PC-3 (cell line): Measurements from ENCODE around the gene MMP10. TPM values are rescaled to one million over a fixed set of nuclear protein-coding genes. Genes with fewer than 3 reads are reported as not detected.
"Not testable (repeated sequence)": the region's sequence is repeated elsewhere in the genome, so short reads cannot be mapped to it uniquely, and the experiment has no call there.

Source experiments
- ATAC-seq: fragments of 200-7000 bp; cut with Tn5 transposase; 2 replicates; pipeline ENCODE4 v1.9.1; 2020; ENCODE audit warnings: mild to moderate bottlenecking, moderate library complexity
- BruUV-seq: library from RNA; stranded (reverse); fragments of 400-500 nt; replicated peaks from 2 replicates; lab custom pipeline; 2021; lab: Mats Ljungman, UMichigan
- CTCF ChIA-PET: fragments of 300-600 bp; sonication (Branson Sonifier 250); formaldehyde crosslinking; loops from one replicate; lab custom pipeline; 2022; ENCODE audit warnings: antibody characterized with exemption; lab: Charles Lee
- POLR2A ChIA-PET: fragments of 300-600 bp; sonication (Branson Sonifier 250); formaldehyde crosslinking; loops from one replicate; lab custom pipeline; 2022; ENCODE audit warnings: antibody characterized with exemption; ENCODE audit not compliant: unreplicated experiment; lab: Charles Lee
- DNase-seq: peaks from one replicate; pipeline ENCODE4 v3.0.0-alpha.2; 2015
- H2AFZ ChIP-seq: fragments of 300-600 bp; sonication (generic); 2 replicates; pipeline ENCODE4 v1.6.0; 2016; ENCODE audit warnings: antibody characterized with exemption, low read length
- H3F3A ChIP-seq: fragments of 300-600 bp; sonication (generic); one replicate; pipeline ENCODE4 v1.6.0; 2017; ENCODE audit warnings: antibody characterized with exemption, low read length, control low read depth, mild to moderate bottlenecking; ENCODE audit not compliant: unreplicated experiment
- H3K27ac ChIP-seq: fragments of 300-600 bp; sonication (generic); 2 replicates; pipeline ENCODE4 v1.5.1; 2016; ENCODE audit warnings: mild to moderate bottlenecking, low read length
- H3K27me3 ChIP-seq: fragments of 300-600 bp; sonication (generic); 2 replicates; pipeline ENCODE4 v1.6.1; 2016; ENCODE audit warnings: low read length, mixed read lengths
- H3K36me3 ChIP-seq: fragments of 300-600 bp; sonication (generic); 2 replicates; pipeline ENCODE4 v1.6.1; 2016; ENCODE audit warnings: low read depth, mixed run types, low read length, mixed read lengths
- H3K4me1 ChIP-seq: fragments of 300-600 bp; sonication (generic); 2 replicates; pipeline ENCODE4 v1.5.1; 2016; ENCODE audit warnings: low read length; ENCODE audit not compliant: insufficient read depth
- H3K4me2 ChIP-seq: fragments of 300-600 bp; sonication (generic); 2 replicates; pipeline ENCODE4 v1.6.0; 2016; ENCODE audit warnings: low read length
- H3K4me3 ChIP-seq: fragments of 300-600 bp; sonication (generic); 2 replicates; pipeline ENCODE4 v1.5.1; 2016; ENCODE audit warnings: mild to moderate bottlenecking, low read length, mixed read lengths
- H3K79me2 ChIP-seq: fragments of 300-600 bp; sonication (generic); 2 replicates; pipeline ENCODE4 v1.6.1; 2017; ENCODE audit warnings: low read length, mixed read lengths
- H3K9ac ChIP-seq: fragments of 300-600 bp; sonication (generic); 2 replicates; pipeline ENCODE4 v1.6.0; 2016; ENCODE audit warnings: mild to moderate bottlenecking, low read length
- H3K9me2 ChIP-seq: fragments of 300-600 bp; sonication (generic); replicated peaks from 2 replicates; pipeline ENCODE4 v1.6.1; 2016; ENCODE audit warnings: mixed run types, low read length, mixed read lengths
- H3K9me3 ChIP-seq: fragments of 300-600 bp; sonication (generic); 2 replicates; pipeline ENCODE4 v1.6.1; 2016; ENCODE audit warnings: low read length, mixed read lengths
- H4K20me1 ChIP-seq: fragments of 300-600 bp; sonication (generic); 2 replicates; pipeline ENCODE4 v1.6.1; 2016; ENCODE audit warnings: low read length, mixed read lengths
- EZH2 ChIP-seq: fragments of 300-600 bp; sonication (generic); IDR thresholded peaks from one replicate; pipeline ENCODE4 v1.6.1; 2017; ENCODE audit warnings: antibody characterized with exemption, mild to moderate bottlenecking, low read length; ENCODE audit not compliant: unreplicated experiment
- EZH2phosphoT487 ChIP-seq: fragments of 300-600 bp; sonication (generic); IDR thresholded peaks from 2 replicates; pipeline ENCODE4 v1.6.1; 2018; ENCODE audit warnings: mild to moderate bottlenecking, antibody characterized with exemption, low read length, borderline replicate concordance
- intact Hi-C: fragments of 100-400 bp; cut with micrococcal nuclease; formaldehyde crosslinking; loops from 2 replicates; pipeline ENCODE4 v1.9.0; 2023
- total RNA-seq: library from RNA; depleted of rRNA; stranded (reverse); fragments of >200 nt; gene quantifications from 2 replicates; pipeline ENCODE4 v1.2.3, GENCODE V29; 2014
- TF ChIP-seq, protein P1 (sequence below): fragments of 300-600 bp; sonication (generic); conservative IDR thresholded peaks from 2 replicates; pipeline ENCODE4 v1.5.1; 2017; ENCODE audit warnings: antibody characterized with exemption, low read depth, mild to moderate bottlenecking, low read length

The MMP10 gene
- total RNA-seq, 1 experiment from 2014 or later, result 0.07 TPM

DNA sequence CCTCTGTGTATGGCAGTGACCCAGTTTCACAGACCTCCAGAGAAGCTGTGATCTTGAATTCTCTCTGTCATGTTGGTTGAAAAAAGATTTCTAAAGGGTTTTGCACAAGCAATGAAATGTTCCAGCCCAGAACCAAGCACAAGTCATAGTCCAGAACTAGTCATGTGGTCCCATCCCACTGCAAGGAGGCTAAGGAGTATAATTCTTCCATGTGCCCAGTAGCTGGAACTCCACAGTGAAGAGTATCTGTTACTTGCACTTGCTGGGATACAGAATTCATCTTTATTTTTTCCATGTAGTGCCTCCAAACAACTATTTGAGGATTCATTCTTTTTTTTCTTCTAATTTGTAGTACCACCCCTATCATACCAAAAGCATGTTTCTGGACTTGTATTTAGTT is 45.8 kb downstream of the MMP10 start:
- CTCF ChIA-PET, result interaction anchor here (1.0 kb wide), 1 partner anchor 180 kb away, joined by 3 read pairs; no protein-coding TSS in a partner anchor
- no peaks in the 10 kb centered on the region for H3K9me3 ChIP-seq
- no peaks in the 10 kb centered on the region for H3K9me2 ChIP-seq
- H3K4me3 ChIP-seq, result no peak overlapping the region
- no peak overlapping the region for H3K27ac ChIP-seq
- H3K9ac ChIP-seq, result no peak overlapping the region
- no peaks in the 10 kb centered on the region for H3K79me2 ChIP-seq
- BruUV-seq, result no TSS peak
- POLR2A ChIA-PET, result no interaction called here
- DNase-seq, result peak; percentile 33
- intact Hi-C loops, result loop anchor here (5.0 kb wide), 1 partner anchor 303 kb away; no protein-coding TSS in a partner anchor
- no peaks in the 10 kb centered on the region for H3K4me1 ChIP-seq
- no peaks in the 10 kb centered on the region for H3K36me3 ChIP-seq
- H3K4me2 ChIP-seq, result no peak overlapping the region
- TF ChIP-seq EZH2, result no peak
- TF ChIP-seq EZH2phosphoT487, result no peak
- TF ChIP-seq, protein P1, sequence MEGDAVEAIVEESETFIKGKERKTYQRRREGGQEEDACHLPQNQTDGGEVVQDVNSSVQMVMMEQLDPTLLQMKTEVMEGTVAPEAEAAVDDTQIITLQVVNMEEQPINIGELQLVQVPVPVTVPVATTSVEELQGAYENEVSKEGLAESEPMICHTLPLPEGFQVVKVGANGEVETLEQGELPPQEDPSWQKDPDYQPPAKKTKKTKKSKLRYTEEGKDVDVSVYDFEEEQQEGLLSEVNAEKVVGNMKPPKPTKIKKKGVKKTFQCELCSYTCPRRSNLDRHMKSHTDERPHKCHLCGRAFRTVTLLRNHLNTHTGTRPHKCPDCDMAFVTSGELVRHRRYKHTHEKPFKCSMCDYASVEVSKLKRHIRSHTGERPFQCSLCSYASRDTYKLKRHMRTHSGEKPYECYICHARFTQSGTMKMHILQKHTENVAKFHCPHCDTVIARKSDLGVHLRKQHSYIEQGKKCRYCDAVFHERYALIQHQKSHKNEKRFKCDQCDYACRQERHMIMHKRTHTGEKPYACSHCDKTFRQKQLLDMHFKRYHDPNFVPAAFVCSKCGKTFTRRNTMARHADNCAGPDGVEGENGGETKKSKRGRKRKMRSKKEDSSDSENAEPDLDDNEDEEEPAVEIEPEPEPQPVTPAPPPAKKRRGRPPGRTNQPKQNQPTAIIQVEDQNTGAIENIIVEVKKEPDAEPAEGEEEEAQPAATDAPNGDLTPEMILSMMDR, result no peak; the same call in 1 of the 2 replicates
- no peaks in the 10 kb centered on the region for H4K20me1 ChIP-seq
- H3K27me3 ChIP-seq, result no peaks in the 10 kb centered on the region
- H2AFZ ChIP-seq, result no peak overlapping the region
- H3F3A ChIP-seq, result no peaks in the 10 kb centered on the region
- ATAC-seq, result peak; percentile 45; the same call in 1 of the 2 replicates

DNA sequence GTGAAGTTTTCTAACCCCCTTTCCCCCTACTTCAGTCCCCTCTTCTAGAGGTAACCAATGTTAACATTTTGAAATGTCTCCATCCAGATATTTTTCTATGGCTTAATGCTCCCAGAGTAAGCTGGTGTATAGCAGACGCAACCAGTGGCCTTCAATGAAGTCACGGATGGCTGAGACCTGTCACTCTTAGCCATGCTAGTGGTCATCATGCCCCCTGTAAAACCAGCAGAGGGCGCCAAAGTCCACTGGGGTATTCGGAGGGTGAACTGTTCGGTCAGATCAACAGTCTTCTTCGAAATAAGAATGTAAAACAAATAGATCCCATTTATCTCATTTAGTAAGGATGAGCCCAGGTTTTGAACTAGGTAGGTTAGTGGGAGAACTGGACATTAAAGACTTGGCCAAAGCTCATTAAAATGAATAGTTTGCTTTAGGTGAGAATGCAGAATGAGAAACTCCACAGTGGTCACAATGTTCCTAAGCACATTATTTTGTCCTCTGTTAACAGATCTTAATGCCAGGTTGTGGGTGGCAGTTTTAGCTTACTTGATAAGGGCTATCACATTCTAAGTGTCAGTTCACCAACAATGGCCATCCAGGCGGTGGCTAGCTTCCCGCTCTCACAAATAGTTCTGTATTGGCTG is 47.1 kb downstream of the MMP10 start:
- ATAC-seq, result peak; percentile 99
- DNase-seq, result peak; percentile 91
- POLR2A ChIA-PET, result no interaction called here
- TF ChIP-seq EZH2, result no peak
- TF ChIP-seq, protein P1, result peak; percentile 99
- Histone ChIP-seq H3K4me3 (no peak overlapping the region), H3K27me3 (no peaks in the 10 kb centered on the region), H3K36me3 (no peaks in the 10 kb centered on the region), H2AFZ (no peak overlapping the region), H3K9ac (no peak overlapping the region), H4K20me1 (no peaks in the 10 kb centered on the region), H3K79me2 (no peaks in the 10 kb centered on the region), H3F3A (no peaks in the 10 kb centered on the region), H3K4me2 (no peak overlapping the region), H3K4me1 (no peaks in the 10 kb centered on the region), H3K9me3 (no peaks in the 10 kb centered on the region), H3K27ac (no peak overlapping the region), H3K9me2 (no peaks in the 10 kb centered on the region)
- intact Hi-C loops, result loop anchor here (1.0 to 5.0 kb wide), 6 partner anchors 47 to 322 kb away; partner anchors contain the start of gene MMP10
- no TSS peak for BruUV-seq
- CTCF ChIA-PET, result interaction anchor here (0.6 to 1.0 kb wide), 3 partner anchors 47 to 333 kb away, joined by 3 to 4 read pairs (median 4); partner anchors contain the start of gene MMP10

DNA sequence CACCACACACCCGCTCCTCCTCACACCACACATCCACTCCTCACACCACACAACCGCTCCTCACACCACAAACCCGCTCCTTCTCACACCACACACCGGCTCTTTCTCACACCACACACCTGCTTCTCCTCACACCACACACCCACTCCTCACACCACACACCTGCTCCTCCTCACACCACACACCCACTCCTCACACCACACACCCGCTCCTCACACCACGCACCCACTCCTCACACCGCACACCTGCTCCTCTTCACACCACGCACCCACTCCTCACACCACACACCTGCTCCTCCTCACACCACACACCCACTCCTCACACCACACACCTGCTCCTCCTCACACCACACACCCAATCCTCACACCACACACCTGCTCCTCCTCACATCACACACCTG is 49.5 kb downstream of the MMP10 start:
- H3K79me2 ChIP-seq, H3K27me3 ChIP-seq, H3K4me1 ChIP-seq, DNase-seq, H3K9ac ChIP-seq, CTCF ChIA-PET, BruUV-seq, H3K9me2 ChIP-seq, H3K36me3 ChIP-seq, H3F3A ChIP-seq, ATAC-seq, H3K4me2 ChIP-seq, H3K4me3 ChIP-seq, H2AFZ ChIP-seq, H3K27ac ChIP-seq, H3K9me3 ChIP-seq, POLR2A ChIA-PET, H4K20me1 ChIP-seq: not testable (repeated sequence)
- intact Hi-C loops, result loop anchor here (5.0 kb wide), 1 partner anchor 306 kb away; no protein-coding TSS in a partner anchor
